ENCODE measurements around the gene ARHGEF28.

- TF ChIP-seq CTCF (conservative IDR thresholded peaks at IDR 0.05; ENCODE audit: low read length), result no peak
- no peak for TF ChIP-seq EZH2phosphoT487 (IDR thresholded peaks at IDR 0.05; ENCODE audit: borderline replicate concordance)
Observed at GRCh38 chr5:73940026-73940425, 314.0 kb downstream of the ARHGEF28 start.

All from Loucy (cell line).